DOHH2 (cell line): ENCODE data around the gene DHRS11.

Experiments used
- H3F3A ChIP-seq: fragments of 200-600 bp; sonication (generic), shearing (Covaris generic); 2 replicates; pipeline ENCODE4 v1.6.0; 2016; ENCODE audit warnings: antibody characterized with exemption, mild to moderate bottlenecking; ENCODE audit not compliant: control insufficient read depth, insufficient read depth
- H3K27ac ChIP-seq: fragments of 200-600 bp; sonication (generic); 2 replicates; pipeline ENCODE4 v1.5.1; 2014; ENCODE audit warnings: low read depth, mild to moderate bottlenecking, low read length, moderate library complexity
- H3K27me3 ChIP-seq: fragments of 200-600 bp; sonication (generic); 2 replicates; pipeline ENCODE4 v1.6.1; 2014; ENCODE audit warnings: mild to moderate bottlenecking, low read length, mixed read lengths; ENCODE audit not compliant: control insufficient read depth
- H3K36me3 ChIP-seq: fragments of 200-600 bp; sonication (generic); 2 replicates; pipeline ENCODE4 v1.6.1; 2014; ENCODE audit warnings: mild to moderate bottlenecking, low read length, moderate library complexity, mixed read lengths; ENCODE audit not compliant: control insufficient read depth
- H3K4me1 ChIP-seq: fragments of 200-600 bp; sonication (generic); 2 replicates; pipeline ENCODE4 v1.6.1; 2014; ENCODE audit warnings: mild to moderate bottlenecking, low read length, mixed read lengths; ENCODE audit not compliant: control insufficient read depth
- H3K4me2 ChIP-seq: fragments of 200-600 bp; sonication (generic); 2 replicates; pipeline ENCODE4 v1.6.0; 2014; ENCODE audit warnings: mild to moderate bottlenecking, low read length, moderate library complexity
- H3K4me3 ChIP-seq: fragments of 200-600 bp; sonication (generic); 2 replicates; pipeline ENCODE4 v1.5.1; 2014; ENCODE audit warnings: mild to moderate bottlenecking, low read length, mixed read lengths
- H3K79me2 ChIP-seq: fragments of 200-600 bp; sonication (generic); 2 replicates; pipeline ENCODE4 v1.6.1; 2014; ENCODE audit warnings: mild to moderate bottlenecking, low read length, mixed read lengths; ENCODE audit not compliant: control insufficient read depth
- H3K9me2 ChIP-seq: fragments of 200-600 bp; sonication (generic); replicated peaks from 2 replicates; pipeline ENCODE4 v1.6.1; 2014; ENCODE audit warnings: mild to moderate bottlenecking, low read length, mixed read lengths; ENCODE audit not compliant: control insufficient read depth
- H3K9me3 ChIP-seq: fragments of 200-600 bp; sonication (generic); 2 replicates; pipeline ENCODE4 v1.6.1; 2014; ENCODE audit warnings: antibody characterized with exemption, low read length, mixed read lengths; ENCODE audit not compliant: control insufficient read depth, insufficient read depth
- H4K20me1 ChIP-seq: fragments of 200-600 bp; sonication (generic); 2 replicates; pipeline ENCODE4 v1.6.0; 2014; ENCODE audit warnings: low read depth, mild to moderate bottlenecking, antibody characterized with exemption, low read length, moderate library complexity; ENCODE audit not compliant: control insufficient read depth, insufficient read depth
- CTCF ChIP-seq: fragments of 200-600 bp; sonication (generic); IDR thresholded peaks from one replicate; pipeline ENCODE4 v1.5.1; 2014; ENCODE audit warnings: antibody characterized with exemption, mild to moderate bottlenecking, low read depth, low read length; ENCODE audit not compliant: poor library complexity, severe bottlenecking
- EZH2phosphoT487 ChIP-seq: fragments of 200-600 bp; sonication (generic); IDR thresholded peaks from 2 replicates; pipeline ENCODE4 v1.6.1; 2017; ENCODE audit warnings: borderline replicate concordance, mild to moderate bottlenecking, antibody characterized with exemption, low read length, moderate library complexity, mixed read lengths

The DHRS11 gene

GRCh38 chr17:36616061-36617029 is 24.7 kb downstream of the DHRS11 start:
- TF ChIP-seq CTCF (no peak), EZH2phosphoT487 (no peak)
- H3K27me3 ChIP-seq: no peaks in the 10 kb centered on the region
- H3K4me1 ChIP-seq: no peaks in the 10 kb centered on the region
- no peak overlapping the region for H3K27ac ChIP-seq
- H4K20me1 ChIP-seq: no peaks in the 10 kb centered on the region
- no peaks in the 10 kb centered on the region for H3K9me2 ChIP-seq
- H3K9me3 ChIP-seq: no peaks in the 10 kb centered on the region
- no peak overlapping the region for H3K4me3 ChIP-seq
- no peaks in the 10 kb centered on the region for H3K79me2 ChIP-seq
- H3K36me3 ChIP-seq: no peaks in the 10 kb centered on the region
- H3F3A ChIP-seq: no peaks in the 10 kb centered on the region
- no peak overlapping the region for H3K4me2 ChIP-seq

GRCh38 chr17:36617773-36618172 is 26.1 kb downstream of the DHRS11 start:
- no peaks in the 10 kb centered on the region for H3K4me1 ChIP-seq
- H3K4me3 ChIP-seq: no peak overlapping the region
- H4K20me1 ChIP-seq: no peaks in the 10 kb centered on the region
- H3F3A ChIP-seq: no peaks in the 10 kb centered on the region
- H3K9me2 ChIP-seq: no peaks in the 10 kb centered on the region
- no peaks in the 10 kb centered on the region for H3K27me3 ChIP-seq
- H3K79me2 ChIP-seq: no peaks in the 10 kb centered on the region
- no peak overlapping the region for H3K4me2 ChIP-seq
- no peaks in the 10 kb centered on the region for H3K36me3 ChIP-seq
- H3K27ac ChIP-seq: no peak overlapping the region
- no peak for TF ChIP-seq CTCF
- TF ChIP-seq EZH2phosphoT487: no peak
- H3K9me3 ChIP-seq: no peaks in the 10 kb centered on the region

- Histone ChIP-seq H3K4me2 (no peak overlapping the region), H3K4me1 (no peaks in the 10 kb centered on the region), H3K36me3 (no peaks in the 10 kb centered on the region), H3K4me3 (no peak overlapping the region), H4K20me1 (no peaks in the 10 kb centered on the region), H3K9me2 (no peaks in the 10 kb centered on the region), H3K27ac (no peak overlapping the region), H3K9me3 (no peaks in the 10 kb centered on the region), H3K79me2 (no peaks in the 10 kb centered on the region), H3K27me3 (no peaks in the 10 kb centered on the region), H3F3A (no peaks in the 10 kb centered on the region)
- no peak for TF ChIP-seq CTCF
- no peak for TF ChIP-seq EZH2phosphoT487
Measured at GRCh38 chr17:36623281-36623680, 31.6 kb downstream of the DHRS11 start.
